GM12892 (cell line): ENCODE results near the gene AOPEP.

Source experiments
- POLR2A ChIP-seq: IDR thresholded peaks from 2 replicates; pipeline ENCODE4 v1.6.1; 2011; ENCODE audit warnings: low read depth, low read length, control low read depth
- TAF1 ChIP-seq: IDR thresholded peaks from 2 replicates; pipeline ENCODE4 v1.6.1; 2011; ENCODE audit warnings: low read depth, mild to moderate bottlenecking, control low read depth, low read length, borderline replicate concordance

DNA sequence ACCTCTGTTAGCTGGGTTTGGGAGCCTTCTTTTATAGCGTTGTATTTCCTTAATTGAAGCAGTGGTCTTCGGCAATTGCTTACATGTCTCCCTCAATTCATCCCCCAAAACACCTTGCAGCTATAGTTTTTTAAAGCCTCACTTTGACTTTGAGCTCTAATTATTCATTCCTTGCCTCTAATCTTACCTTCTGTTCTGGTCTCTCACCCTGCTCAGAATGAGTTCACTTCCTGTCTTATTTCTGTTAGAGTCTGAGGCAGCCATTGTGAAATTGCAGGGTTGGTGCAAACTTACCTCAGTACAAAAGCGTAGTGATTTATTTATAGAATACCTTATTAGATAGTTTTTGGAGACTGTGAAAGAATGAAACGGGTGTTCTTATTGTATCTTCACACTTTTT, 35.0 kb downstream of the AOPEP start:
- no peak for TF ChIP-seq POLR2A
- TF ChIP-seq TAF1: no peak
